Liver (tissue), 9 donors: ENCODE results near the gene KLLN. TPM values are rescaled to one million over a fixed set of nuclear protein-coding genes. Genes with fewer than 3 reads are reported as not detected.

ENCODE experiments used
- DNase-seq: peaks from one replicate; pipeline ENCODE4 v3.0.0-alpha.2; 2017; ENCODE audit warnings: low spot score
- H3K27ac ChIP-seq, 2 donors: one replicate each; pipeline ENCODE4 v1.7.0; 2013; ENCODE audit warnings: inconsistent platforms in 2 of 2, low read length in 2 of 2, control low read depth in 1 of 2, low read depth in 1 of 2, mild to moderate bottlenecking in 1 of 2
- H3K27me3 ChIP-seq, 4 donors: one replicate each; pipeline versions ENCODE4 v1.6.1 to v1.7.0; 2013; ENCODE audit warnings: low read length in 3 of 4, inconsistent platforms in 1 of 4, mild to moderate bottlenecking in 1 of 4, moderate library complexity in 1 of 4; ENCODE audit not compliant: control insufficient read depth in 4 of 4, insufficient read depth in 4 of 4
- H3K36me3 ChIP-seq, 4 donors: one replicate each; pipeline versions ENCODE4 v1.6.1 to v1.7.0; 2013; ENCODE audit warnings: low read length in 3 of 4, mild to moderate bottlenecking in 3 of 4, low read depth in 1 of 4, moderate library complexity in 1 of 4; ENCODE audit not compliant: control insufficient read depth in 4 of 4, insufficient read depth in 3 of 4
- H3K4me1 ChIP-seq, 4 donors: one replicate each; pipeline versions ENCODE4 v1.6.1 to v1.7.0; 2013; ENCODE audit warnings: low read length in 3 of 4, mild to moderate bottlenecking in 3 of 4, moderate library complexity in 1 of 4; ENCODE audit not compliant: control insufficient read depth in 4 of 4, insufficient read depth in 4 of 4
- H3K4me3 ChIP-seq, 3 donors: one replicate each; pipeline versions ENCODE4 v1.6.1 to v1.7.0; 2013; ENCODE audit warnings: low read length in 3 of 3, control low read depth in 1 of 3, low read depth in 1 of 3, mild to moderate bottlenecking in 1 of 3
- H3K9ac ChIP-seq, 2 donors: one replicate each; pipeline ENCODE4 v1.7.0; 2013; ENCODE audit warnings: low read length in 2 of 2, mild to moderate bottlenecking in 2 of 2, moderate library complexity in 2 of 2, control low read depth in 1 of 2, low read depth in 1 of 2
- H3K9me3 ChIP-seq, 4 donors: one replicate each; pipeline versions ENCODE4 v1.6.1 to v1.7.0; 2013; ENCODE audit warnings: low read length in 3 of 4; ENCODE audit not compliant: control insufficient read depth in 4 of 4
- EGR1 ChIP-seq, 2 donors: IDR thresholded peaks; 2 replicates each; pipeline ENCODE4 v1.6.1; 2016 to 2018; ENCODE audit warnings: antibody characterized with exemption in 2 of 2, low read depth in 2 of 2
- FOXA1 ChIP-seq: IDR thresholded peaks from 2 replicates; pipeline ENCODE4 v1.6.1; 2016; ENCODE audit warnings: antibody characterized with exemption
- FOXA2 ChIP-seq: IDR thresholded peaks from 2 replicates; pipeline ENCODE4 v1.6.1; 2016; ENCODE audit warnings: antibody characterized with exemption
- GABPA ChIP-seq, 2 donors: IDR thresholded peaks in 1 of 2; conservative IDR thresholded peaks in 1 of 2; 2 replicates each; pipeline ENCODE4 v1.6.1; 2016; ENCODE audit warnings: antibody characterized with exemption in 2 of 2, mild to moderate bottlenecking in 1 of 2, moderate library complexity in 1 of 2
- HNF4A ChIP-seq, 2 donors: conservative IDR thresholded peaks; 2 replicates each; pipeline ENCODE4 v1.6.1; 2016; ENCODE audit warnings: antibody characterized with exemption in 2 of 2, mild to moderate bottlenecking in 2 of 2
- HNF4G ChIP-seq: IDR thresholded peaks from 2 replicates; pipeline ENCODE4 v1.6.1; 2016; ENCODE audit warnings: antibody characterized with exemption
- JUND ChIP-seq, 2 donors: IDR thresholded peaks; 2 replicates each; pipeline ENCODE4 v1.6.1; 2016; ENCODE audit warnings: antibody characterized with exemption in 2 of 2
- NR2F2 ChIP-seq: IDR thresholded peaks from 2 replicates; pipeline ENCODE4 v1.6.1; 2016; ENCODE audit warnings: antibody characterized with exemption
- RAD21 ChIP-seq, 2 donors: IDR thresholded peaks; 2 replicates each; pipeline ENCODE4 v1.6.1; 2016; ENCODE audit warnings: antibody characterized with exemption in 2 of 2, mild to moderate bottlenecking in 2 of 2
- RXRA ChIP-seq, 2 donors: IDR thresholded peaks; 2 replicates each; pipeline ENCODE4 v1.6.1; 2017 to 2018; ENCODE audit warnings: antibody characterized with exemption in 2 of 2, mild to moderate bottlenecking in 1 of 2
- SP1 ChIP-seq: IDR thresholded peaks from 2 replicates; pipeline ENCODE4 v1.6.1; 2018; ENCODE audit warnings: antibody characterized with exemption, mild to moderate bottlenecking
- TAF1 ChIP-seq: conservative IDR thresholded peaks from 2 replicates; pipeline ENCODE4 v1.6.1; 2016; ENCODE audit warnings: antibody characterized with exemption, mild to moderate bottlenecking
- YY1 ChIP-seq: IDR thresholded peaks from 2 replicates; pipeline ENCODE4 v1.6.1; 2016; ENCODE audit warnings: antibody characterized with exemption, mild to moderate bottlenecking
- WGBS: extraction: QIAGEN DNeasy Blood & Tissue Kit; methylation state at CpG from one replicate; pipeline ENCODE4 v1.1.7; 2013; 5-methylcytosine and 5-hydroxymethylcytosine counted together
- polyA plus RNA-seq, 2 donors: library from polyadenylated mRNA; stranded (reverse) in 1 of 2; unstranded in 1 of 2; fragments of 200-250 nt in 1 of 2; fragments of >200 nt in 1 of 2; fragmentation: Nextera tagmentation in 1 of 2; extraction: Ambion mirVana in 1 of 2; gene quantifications; one replicate each; pipeline versions ENCODE4 v1.2.1 to v1.2.3, GENCODE V29; 2013 to 2015
- total RNA-seq, 2 donors: library from RNA; depleted of rRNA; stranded (reverse); fragments of >200 nt; gene quantifications; one replicate each; pipeline ENCODE4 v1.2.3, GENCODE V29; 2014
- TF ChIP-seq, protein P1 (sequence below): IDR thresholded peaks from 2 replicates; pipeline ENCODE4 v1.6.1; 2016; ENCODE audit warnings: antibody characterized with exemption
- TF ChIP-seq, protein P2 (sequence below): fragments of 150-350 bp; IDR thresholded peaks from 2 replicates; pipeline ENCODE4 v1.5.1; 2017; ENCODE audit warnings: improper control_type of control experiment, low read depth, low read length; ENCODE audit not compliant: missing input control
- TF ChIP-seq, protein P3 (sequence below): IDR thresholded peaks from 2 replicates; pipeline ENCODE4 v1.6.1; 2016; ENCODE audit warnings: antibody characterized with exemption, mild to moderate bottlenecking
- TF ChIP-seq, protein P4 (sequence below): IDR thresholded peaks from 2 replicates; pipeline ENCODE4 v1.6.1; 2016; ENCODE audit warnings: antibody characterized with exemption
- TF ChIP-seq, protein P5 (sequence below): IDR thresholded peaks from 2 replicates; pipeline ENCODE4 v1.6.1; 2016; ENCODE audit warnings: antibody characterized with exemption
- donor health status: healthy.
- donor health status: healthy.
- donor health status: healthy.
- donor health status: healthy.
- donor health status: healthy.

KLLN gene
- total and polyA plus RNA-seq, 4 donors, result 0.17 to 0.42 (median 0.24) TPM

DNA sequence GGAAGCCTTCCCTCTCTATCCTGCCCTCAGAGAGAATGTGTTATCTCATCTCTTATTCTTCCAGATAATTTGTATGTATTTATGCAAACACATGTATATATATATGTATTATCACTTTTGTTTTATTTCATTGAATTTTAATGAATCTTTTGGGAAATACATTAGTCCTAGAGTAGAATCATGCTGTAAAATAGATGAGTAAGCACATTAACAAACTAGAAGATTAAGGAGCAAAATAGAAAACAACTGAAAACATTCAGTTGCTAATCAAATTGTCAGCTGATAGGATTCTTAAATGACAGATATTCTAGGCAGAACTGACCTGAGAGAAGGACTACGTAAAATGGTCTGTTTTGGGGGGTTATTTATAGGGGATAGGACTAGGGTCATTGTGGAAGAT is 11.2 kb downstream of the KLLN start:
- no peaks in the 10 kb centered on the region for H3K9me3 ChIP-seq
- H3K4me3 ChIP-seq, result no peak overlapping the region
- no peak for TF ChIP-seq RAD21 (IDR thresholded peaks at IDR 0.05)
- TF ChIP-seq YY1, result no peak
- TF ChIP-seq, protein P1, sequence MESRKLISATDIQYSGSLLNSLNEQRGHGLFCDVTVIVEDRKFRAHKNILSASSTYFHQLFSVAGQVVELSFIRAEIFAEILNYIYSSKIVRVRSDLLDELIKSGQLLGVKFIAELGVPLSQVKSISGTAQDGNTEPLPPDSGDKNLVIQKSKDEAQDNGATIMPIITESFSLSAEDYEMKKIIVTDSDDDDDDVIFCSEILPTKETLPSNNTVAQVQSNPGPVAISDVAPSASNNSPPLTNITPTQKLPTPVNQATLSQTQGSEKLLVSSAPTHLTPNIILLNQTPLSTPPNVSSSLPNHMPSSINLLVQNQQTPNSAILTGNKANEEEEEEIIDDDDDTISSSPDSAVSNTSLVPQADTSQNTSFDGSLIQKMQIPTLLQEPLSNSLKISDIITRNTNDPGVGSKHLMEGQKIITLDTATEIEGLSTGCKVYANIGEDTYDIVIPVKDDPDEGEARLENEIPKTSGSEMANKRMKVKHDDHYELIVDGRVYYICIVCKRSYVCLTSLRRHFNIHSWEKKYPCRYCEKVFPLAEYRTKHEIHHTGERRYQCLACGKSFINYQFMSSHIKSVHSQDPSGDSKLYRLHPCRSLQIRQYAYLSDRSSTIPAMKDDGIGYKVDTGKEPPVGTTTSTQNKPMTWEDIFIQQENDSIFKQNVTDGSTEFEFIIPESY, result no peak
- no peak for TF ChIP-seq EGR1 (IDR thresholded peaks at IDR 0.05; ENCODE audit: low read depth in 2 of 2)
- TF ChIP-seq HNF4A (conservative IDR thresholded peaks at IDR 0.05), result no peak
- no peak for TF ChIP-seq FOXA2
- TF ChIP-seq, protein P2, sequence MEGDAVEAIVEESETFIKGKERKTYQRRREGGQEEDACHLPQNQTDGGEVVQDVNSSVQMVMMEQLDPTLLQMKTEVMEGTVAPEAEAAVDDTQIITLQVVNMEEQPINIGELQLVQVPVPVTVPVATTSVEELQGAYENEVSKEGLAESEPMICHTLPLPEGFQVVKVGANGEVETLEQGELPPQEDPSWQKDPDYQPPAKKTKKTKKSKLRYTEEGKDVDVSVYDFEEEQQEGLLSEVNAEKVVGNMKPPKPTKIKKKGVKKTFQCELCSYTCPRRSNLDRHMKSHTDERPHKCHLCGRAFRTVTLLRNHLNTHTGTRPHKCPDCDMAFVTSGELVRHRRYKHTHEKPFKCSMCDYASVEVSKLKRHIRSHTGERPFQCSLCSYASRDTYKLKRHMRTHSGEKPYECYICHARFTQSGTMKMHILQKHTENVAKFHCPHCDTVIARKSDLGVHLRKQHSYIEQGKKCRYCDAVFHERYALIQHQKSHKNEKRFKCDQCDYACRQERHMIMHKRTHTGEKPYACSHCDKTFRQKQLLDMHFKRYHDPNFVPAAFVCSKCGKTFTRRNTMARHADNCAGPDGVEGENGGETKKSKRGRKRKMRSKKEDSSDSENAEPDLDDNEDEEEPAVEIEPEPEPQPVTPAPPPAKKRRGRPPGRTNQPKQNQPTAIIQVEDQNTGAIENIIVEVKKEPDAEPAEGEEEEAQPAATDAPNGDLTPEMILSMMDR, result no peak
- TF ChIP-seq, protein P3, sequence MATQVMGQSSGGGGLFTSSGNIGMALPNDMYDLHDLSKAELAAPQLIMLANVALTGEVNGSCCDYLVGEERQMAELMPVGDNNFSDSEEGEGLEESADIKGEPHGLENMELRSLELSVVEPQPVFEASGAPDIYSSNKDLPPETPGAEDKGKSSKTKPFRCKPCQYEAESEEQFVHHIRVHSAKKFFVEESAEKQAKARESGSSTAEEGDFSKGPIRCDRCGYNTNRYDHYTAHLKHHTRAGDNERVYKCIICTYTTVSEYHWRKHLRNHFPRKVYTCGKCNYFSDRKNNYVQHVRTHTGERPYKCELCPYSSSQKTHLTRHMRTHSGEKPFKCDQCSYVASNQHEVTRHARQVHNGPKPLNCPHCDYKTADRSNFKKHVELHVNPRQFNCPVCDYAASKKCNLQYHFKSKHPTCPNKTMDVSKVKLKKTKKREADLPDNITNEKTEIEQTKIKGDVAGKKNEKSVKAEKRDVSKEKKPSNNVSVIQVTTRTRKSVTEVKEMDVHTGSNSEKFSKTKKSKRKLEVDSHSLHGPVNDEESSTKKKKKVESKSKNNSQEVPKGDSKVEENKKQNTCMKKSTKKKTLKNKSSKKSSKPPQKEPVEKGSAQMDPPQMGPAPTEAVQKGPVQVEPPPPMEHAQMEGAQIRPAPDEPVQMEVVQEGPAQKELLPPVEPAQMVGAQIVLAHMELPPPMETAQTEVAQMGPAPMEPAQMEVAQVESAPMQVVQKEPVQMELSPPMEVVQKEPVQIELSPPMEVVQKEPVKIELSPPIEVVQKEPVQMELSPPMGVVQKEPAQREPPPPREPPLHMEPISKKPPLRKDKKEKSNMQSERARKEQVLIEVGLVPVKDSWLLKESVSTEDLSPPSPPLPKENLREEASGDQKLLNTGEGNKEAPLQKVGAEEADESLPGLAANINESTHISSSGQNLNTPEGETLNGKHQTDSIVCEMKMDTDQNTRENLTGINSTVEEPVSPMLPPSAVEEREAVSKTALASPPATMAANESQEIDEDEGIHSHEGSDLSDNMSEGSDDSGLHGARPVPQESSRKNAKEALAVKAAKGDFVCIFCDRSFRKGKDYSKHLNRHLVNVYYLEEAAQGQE, result no peak
- no peak for TF ChIP-seq TAF1
- no peak for TF ChIP-seq HNF4G
- TF ChIP-seq JUND (IDR thresholded peaks at IDR 0.05), result no peak
- no peak for TF ChIP-seq RXRA (IDR thresholded peaks at IDR 0.05)
- TF ChIP-seq, protein P4, sequence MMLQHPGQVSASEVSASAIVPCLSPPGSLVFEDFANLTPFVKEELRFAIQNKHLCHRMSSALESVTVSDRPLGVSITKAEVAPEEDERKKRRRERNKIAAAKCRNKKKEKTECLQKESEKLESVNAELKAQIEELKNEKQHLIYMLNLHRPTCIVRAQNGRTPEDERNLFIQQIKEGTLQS, result no peak
- no peak for TF ChIP-seq FOXA1
- TF ChIP-seq, protein P5, sequence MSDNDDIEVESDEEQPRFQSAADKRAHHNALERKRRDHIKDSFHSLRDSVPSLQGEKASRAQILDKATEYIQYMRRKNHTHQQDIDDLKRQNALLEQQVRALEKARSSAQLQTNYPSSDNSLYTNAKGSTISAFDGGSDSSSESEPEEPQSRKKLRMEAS, result no peak
- TF ChIP-seq NR2F2, result no peak
- TF ChIP-seq GABPA (IDR thresholded peaks at IDR 0.05 in 1 of 2, conservative IDR thresholded peaks at IDR 0.05 in 1 of 2), result no peak
- no peak for TF ChIP-seq SP1
- no peaks in the 10 kb centered on the region for H3K4me1 ChIP-seq
- H3K27ac ChIP-seq, result no peak overlapping the region
- no peaks in the 10 kb centered on the region for H3K36me3 ChIP-seq
- no peaks in the 10 kb centered on the region for H3K27me3 ChIP-seq
- WGBS, result 92% methylated on average over 1 of the region's 1 CpG
- no peak overlapping the region for H3K9ac ChIP-seq
- no peak for DNase-seq
